Smooth muscle cell (in vitro differentiated cells): ENCODE data around the gene KAT14. TPM values are rescaled to one million over a fixed set of nuclear protein-coding genes. Genes with fewer than 3 reads are reported as not detected.
"Not testable (repeated sequence)": the region's sequence is repeated elsewhere in the genome, so short reads cannot be mapped to it uniquely, and the experiment has no call there.

Experiments
- DNase-seq: peaks from one replicate; lab custom pipeline; 2025; ENCODE audit not compliant: unreplicated experiment; lab: John Stamatoyannopoulos, UW
- H2AFZ ChIP-seq: fragments of 200-600 bp; sonication (generic); 2 replicates; pipeline ENCODE4 v1.6.0; 2016; ENCODE audit warnings: antibody characterized with exemption, low read depth, mild to moderate bottlenecking
- H3F3A ChIP-seq: fragments of 200-600 bp; sonication (generic); 2 replicates; pipeline ENCODE4 v1.6.0; 2017; ENCODE audit warnings: antibody characterized with exemption, low read depth
- H3K27ac ChIP-seq: fragments of 200-600 bp; sonication (generic); 2 replicates; pipeline ENCODE4 v1.5.1; 2016; ENCODE audit warnings: low read depth, mild to moderate bottlenecking
- H3K27me3 ChIP-seq: fragments of 200-600 bp; sonication (generic); 2 replicates; pipeline ENCODE4 v1.6.1; 2016; ENCODE audit warnings: low read depth, mild to moderate bottlenecking
- H3K36me3 ChIP-seq: fragments of 200-600 bp; sonication (generic); 2 replicates; pipeline ENCODE4 v1.5.1; 2016; ENCODE audit warnings: low read depth
- H3K4me1 ChIP-seq: fragments of 200-600 bp; sonication (generic); 2 replicates; pipeline ENCODE4 v1.5.1; 2016; ENCODE audit warnings: low read depth
- H3K4me2 ChIP-seq: fragments of 200-600 bp; sonication (generic); 2 replicates; pipeline ENCODE4 v1.6.0; 2016; ENCODE audit warnings: mild to moderate bottlenecking
- H3K4me3 ChIP-seq: fragments of 200-600 bp; sonication (generic); 2 replicates; pipeline ENCODE4 v1.5.1; 2016; ENCODE audit warnings: mild to moderate bottlenecking
- H3K79me2 ChIP-seq: fragments of 200-600 bp; sonication (generic); 2 replicates; pipeline ENCODE4 v1.6.0; 2016; ENCODE audit warnings: low read depth, mild to moderate bottlenecking
- H3K9ac ChIP-seq: fragments of 200-600 bp; sonication (generic); 2 replicates; pipeline ENCODE4 v1.6.0; 2016; ENCODE audit warnings: low read depth
- H3K9me3 ChIP-seq: fragments of 200-600 bp; sonication (generic); replicated peaks from 2 replicates; pipeline ENCODE4 v1.5.1; 2016; ENCODE audit warnings: low read depth
- H4K20me1 ChIP-seq: fragments of 200-600 bp; sonication (generic); 2 replicates; pipeline ENCODE4 v1.6.0; 2016; ENCODE audit warnings: low read depth
- CTCF ChIP-seq: fragments of 200-600 bp; sonication (generic); IDR thresholded peaks from 2 replicates; pipeline ENCODE4 v1.5.1; 2017; ENCODE audit warnings: borderline replicate concordance, mild to moderate bottlenecking, antibody characterized with exemption; ENCODE audit not compliant: insufficient read depth, poor library complexity, severe bottlenecking
- WGBS: methylation state at CpG from one replicate; pipeline ENCODE4 v1.1.7; 2016; ENCODE audit warnings: low lambda C conversion rate; 5-methylcytosine and 5-hydroxymethylcytosine counted together
- polyA plus RNA-seq: library from polyadenylated mRNA; unstranded; fragments of >200 nt; fragmentation: Nextera tagmentation; extraction: Ambion mirVana; gene quantifications from 2 replicates; pipeline ENCODE4 v1.2.1, GENCODE V29; 2016
- total RNA-seq: library from RNA; depleted of rRNA; stranded (reverse); fragments of >200 nt; gene quantifications from 2 replicates; pipeline ENCODE4 v1.2.3, GENCODE V29; 2014

Gene KAT14
- total and polyA plus RNA-seq, 2 experiments from 2014 or later = 7.0 to 7.1 TPM

- no peak overlapping the region for H3K4me2 ChIP-seq
- no peak overlapping the region for H2AFZ ChIP-seq
- DNase-seq = no peak
- H3K9me3 ChIP-seq = no peaks in the 10 kb centered on the region
- no peaks in the 10 kb centered on the region for H3K79me2 ChIP-seq
- no peak overlapping the region for H3K4me3 ChIP-seq
- H3K4me1 ChIP-seq = no peaks in the 10 kb centered on the region
- WGBS = 78% methylated on average over 5 of the region's 5 CpGs
- peaks cover 4% of the 10 kb centered on the region for H3K36me3 ChIP-seq
- H3F3A ChIP-seq = no peaks in the 10 kb centered on the region
- no peaks in the 10 kb centered on the region for H4K20me1 ChIP-seq
- peak overlapping the region; percentile 63 for H3K27ac ChIP-seq
- TF ChIP-seq CTCF = no peak
- no peaks in the 10 kb centered on the region for H3K27me3 ChIP-seq
- H3K9ac ChIP-seq = no peak overlapping the region
Measured at GRCh38 chr20:18187020-18187419, 49.4 kb downstream of the KAT14 start.

DNA sequence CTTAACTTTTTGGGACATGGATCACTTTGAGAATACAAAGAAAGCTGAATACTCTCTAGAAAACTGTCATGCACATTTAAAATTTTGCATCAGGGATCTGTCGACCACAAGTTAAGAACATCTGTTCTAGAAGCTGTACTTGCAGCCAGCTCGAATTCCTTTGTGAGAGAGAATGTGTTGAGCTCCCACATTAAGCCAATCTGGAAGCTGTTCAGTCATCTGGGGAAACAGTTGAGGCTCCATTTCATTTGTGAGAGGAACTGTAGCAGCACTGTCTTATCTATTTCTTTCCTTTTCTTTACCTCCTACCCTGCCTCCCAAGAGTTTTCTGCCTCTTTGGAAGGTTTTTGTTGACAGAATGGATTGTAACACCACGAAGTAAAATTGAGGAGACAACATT lies 50.8 kb downstream of the KAT14 start:
- H3K4me2 ChIP-seq = no peak overlapping the region
- H3K4me3 ChIP-seq = no peak overlapping the region
- H2AFZ ChIP-seq = no peak overlapping the region
- no peaks in the 10 kb centered on the region for H3K4me1 ChIP-seq
- no peaks in the 10 kb centered on the region for H3F3A ChIP-seq
- no peaks in the 10 kb centered on the region for H4K20me1 ChIP-seq
- no peak overlapping the region for H3K9ac ChIP-seq
- 57% methylated on average over 3 of the region's 3 CpGs for WGBS
- H3K27me3 ChIP-seq = no peaks in the 10 kb centered on the region
- H3K9me3 ChIP-seq = no peaks in the 10 kb centered on the region
- TF ChIP-seq CTCF = no peak
- no peak for DNase-seq
- H3K36me3 ChIP-seq = peaks cover 4% of the 10 kb centered on the region
- H3K27ac ChIP-seq = no peak overlapping the region
- no peaks in the 10 kb centered on the region for H3K79me2 ChIP-seq

GRCh38 chr20:18190338-18191233 lies 52.9 kb downstream of the KAT14 start:
- no peak overlapping the region for H2AFZ ChIP-seq
- no peak for TF ChIP-seq CTCF
- no peaks in the 10 kb centered on the region for H3F3A ChIP-seq
- no peaks in the 10 kb centered on the region for H3K27me3 ChIP-seq
- H3K9me3 ChIP-seq = no peaks in the 10 kb centered on the region
- no peak overlapping the region for H3K9ac ChIP-seq
- WGBS = 78% methylated on average over 3 of the region's 3 CpGs
- no peak overlapping the region for H3K4me2 ChIP-seq
- no peaks in the 10 kb centered on the region for H4K20me1 ChIP-seq
- H3K79me2 ChIP-seq = no peaks in the 10 kb centered on the region
- no peak overlapping the region for H3K27ac ChIP-seq
- DNase-seq = no peak
- H3K4me3 ChIP-seq = no peak overlapping the region
- H3K4me1 ChIP-seq = no peaks in the 10 kb centered on the region
- H3K36me3 ChIP-seq = no peaks in the 10 kb centered on the region

DNA sequence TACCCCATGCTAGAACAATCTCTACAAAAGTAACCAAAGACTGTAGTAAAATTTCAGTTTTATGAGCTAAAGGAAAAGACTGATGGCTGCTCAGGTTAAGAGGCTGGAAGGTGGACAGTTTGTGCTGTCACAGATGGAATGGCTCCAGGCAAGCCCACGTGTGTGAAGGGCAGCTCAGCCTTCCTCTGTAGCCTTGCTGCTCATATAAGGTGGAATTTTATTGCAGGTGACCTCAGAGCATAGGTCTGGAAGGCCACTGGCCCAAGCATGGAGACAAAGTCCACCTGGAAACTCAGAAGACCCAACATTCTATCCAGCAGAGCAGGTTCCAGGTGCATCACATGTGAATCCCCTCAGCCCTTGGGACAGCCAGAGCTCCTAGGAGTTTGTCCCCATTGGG lies 53.6 kb downstream of the KAT14 start:
- H3K79me2 ChIP-seq = no peaks in the 10 kb centered on the region
- no peaks in the 10 kb centered on the region for H3K27me3 ChIP-seq
- no peak for DNase-seq
- no peak overlapping the region for H2AFZ ChIP-seq
- 87% methylated on average over 1 of the region's 1 CpG for WGBS
- TF ChIP-seq CTCF = no peak
- H3K9ac ChIP-seq = no peak overlapping the region
- H3K27ac ChIP-seq = no peak overlapping the region
- no peaks in the 10 kb centered on the region for H3K9me3 ChIP-seq
- H4K20me1 ChIP-seq = no peaks in the 10 kb centered on the region
- no peaks in the 10 kb centered on the region for H3K36me3 ChIP-seq
- no peak overlapping the region for H3K4me3 ChIP-seq
- no peak overlapping the region for H3K4me2 ChIP-seq
- H3K4me1 ChIP-seq = no peaks in the 10 kb centered on the region
- no peaks in the 10 kb centered on the region for H3F3A ChIP-seq

DNA sequence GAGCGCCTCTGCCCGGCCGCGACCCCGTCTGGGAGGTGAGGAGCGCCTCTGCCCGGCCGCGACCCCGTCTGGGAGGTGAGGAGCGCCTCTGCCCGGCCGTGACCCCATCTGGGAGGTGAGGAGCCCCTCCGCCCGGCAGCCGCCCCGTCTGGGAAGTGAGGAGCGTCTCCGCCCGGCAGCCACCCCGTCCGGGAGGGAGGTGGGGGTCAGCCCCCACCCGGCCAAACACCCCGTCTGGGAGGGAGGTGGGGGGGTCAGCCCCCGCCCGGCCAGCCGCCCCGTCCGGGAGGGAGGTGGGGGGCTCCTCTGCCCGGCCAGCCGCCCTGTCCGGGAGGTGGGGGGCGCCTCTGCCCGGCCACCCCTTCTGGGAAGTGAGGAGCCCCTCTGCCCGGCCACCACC lies 56.8 kb downstream of the KAT14 start:
- not testable (repeated sequence) for DNase-seq

More for the DNA sequence above, 56.8 kb downstream of the KAT14 start:
- WGBS = 98% methylated on average over 20 of the region's 35 CpGs
- H3K27ac ChIP-seq, H3K9ac ChIP-seq, H4K20me1 ChIP-seq, H2AFZ ChIP-seq, H3K27me3 ChIP-seq, H3F3A ChIP-seq, H3K79me2 ChIP-seq, H3K4me2 ChIP-seq, H3K4me3 ChIP-seq, H3K36me3 ChIP-seq, H3K4me1 ChIP-seq, H3K9me3 ChIP-seq: not testable (repeated sequence)
